Nephron (organoid): Measurements from ENCODE around the gene GABARAPL1.
"Not testable (repeated sequence)": the region's sequence is repeated elsewhere in the genome, so short reads cannot be mapped to it uniquely, and the experiment has no call there.

ENCODE experiments used
- H3K27ac Mint-ChIP-seq, 3 experiments: 2 replicates each; pipeline ENCODE4 v1.8.0; 2020; ENCODE audit warnings: mixed read lengths in 3 of 3, mild to moderate bottlenecking in 2 of 3, moderate library complexity in 1 of 3
- H3K27me3 Mint-ChIP-seq: 2 replicates; pipeline ENCODE4 v1.8.0; 2021; ENCODE audit warnings: low read depth, mild to moderate bottlenecking, moderate library complexity, mixed read lengths
- H3K36me3 Mint-ChIP-seq: 2 replicates; pipeline ENCODE4 v1.8.0; 2020; ENCODE audit warnings: low read depth, mixed read lengths
- H3K4me1 Mint-ChIP-seq: 2 replicates; pipeline ENCODE4 v1.8.0; 2020; ENCODE audit warnings: mixed read lengths
- H3K4me3 Mint-ChIP-seq, 3 experiments: 2 replicates each; pipeline ENCODE4 v1.8.0; 2020; ENCODE audit warnings: mild to moderate bottlenecking in 3 of 3, mixed read lengths in 3 of 3, moderate library complexity in 2 of 3
- H3K9me3 Mint-ChIP-seq: 2 replicates; pipeline ENCODE4 v1.8.0; 2020; ENCODE audit warnings: mixed read lengths
- CTCF ChIP-seq, 3 experiments: fragments of 200-600 bp; sonication (generic); IDR thresholded peaks; one replicate each; pipeline ENCODE4 v1.5.0; 2021; ENCODE audit warnings: antibody characterized with exemption in 3 of 3; ENCODE audit not compliant: unreplicated experiment in 3 of 3

The GABARAPL1 gene

DNA sequence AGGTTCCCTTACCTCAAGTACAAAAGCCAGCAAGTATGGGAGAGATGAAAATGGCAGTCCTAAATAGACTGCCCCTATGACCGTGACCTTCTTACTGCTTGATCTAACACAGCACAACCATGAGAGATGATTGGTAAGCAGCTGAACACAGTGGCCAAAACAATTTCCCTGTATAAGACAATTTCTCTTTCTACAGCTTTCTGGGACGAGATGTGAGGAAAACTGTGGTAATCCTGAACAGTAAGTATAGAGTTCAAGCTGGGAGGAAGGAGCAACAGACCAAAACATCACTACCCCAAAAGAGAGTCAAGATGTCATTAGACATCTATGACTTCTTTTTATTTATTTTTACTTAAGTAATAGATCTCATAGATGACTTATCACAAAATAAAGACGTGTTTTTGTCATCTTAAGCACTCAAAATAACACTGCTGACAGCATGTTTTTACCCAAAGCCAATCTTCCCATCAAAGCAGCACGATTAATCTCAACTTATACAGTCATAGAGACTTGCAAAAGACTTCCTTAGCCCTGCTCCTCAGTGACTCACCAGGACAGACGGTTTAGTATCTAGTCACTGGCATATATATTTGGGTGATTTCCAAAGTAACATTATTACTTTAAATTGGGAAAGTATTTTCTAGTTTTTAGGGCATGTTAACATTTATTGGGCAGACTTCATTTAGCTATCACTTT, 30.2 kb upstream of the GABARAPL1 start:
- no peaks in the 10 kb centered on the region for H3K9me3 Mint-ChIP-seq
- no peak for TF ChIP-seq CTCF (IDR thresholded peaks at IDR 0.05; ENCODE audit: unreplicated experiment in 3 of 3)
- peaks cover 26% of the 10 kb centered on the region for H3K4me1 Mint-ChIP-seq
- H3K27ac Mint-ChIP-seq = no peak overlapping the region
- H3K36me3 Mint-ChIP-seq = no peaks in the 10 kb centered on the region
- no peak overlapping the region for H3K4me3 Mint-ChIP-seq
- H3K27me3 Mint-ChIP-seq = peaks cover 13% of the 10 kb centered on the region

DNA sequence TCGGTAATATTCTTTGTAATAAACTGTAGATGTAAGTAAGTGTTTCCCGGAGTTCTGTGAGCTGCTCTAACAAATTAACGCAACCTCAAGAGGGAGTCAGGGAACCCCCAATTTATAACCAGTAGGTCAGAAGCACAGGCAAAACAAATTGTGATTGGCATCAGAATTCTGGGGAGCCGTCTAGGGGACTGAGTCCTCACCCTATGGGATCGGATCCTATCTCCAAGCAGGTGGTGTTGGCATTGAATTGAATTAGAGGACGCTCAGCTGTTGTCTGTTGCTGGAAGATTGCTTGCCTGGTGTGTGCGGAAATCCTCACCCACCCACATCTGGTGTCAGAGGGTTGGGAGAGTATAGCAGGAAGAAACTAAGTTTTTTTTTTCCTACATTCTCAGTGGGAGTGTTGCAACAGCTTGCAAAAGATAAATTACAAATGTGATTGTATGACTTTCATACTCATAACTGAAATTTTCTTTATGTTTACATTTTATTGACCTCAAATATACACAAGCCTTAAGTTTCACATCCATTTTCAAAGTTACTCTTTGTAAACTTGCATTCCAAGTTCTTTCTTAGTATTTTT, 28.3 kb upstream of the GABARAPL1 start:
- TF ChIP-seq CTCF (IDR thresholded peaks at IDR 0.05; ENCODE audit: unreplicated experiment in 3 of 3) = no peak
- Mint-ChIP-seq H3K36me3 (no peaks in the 10 kb centered on the region), H3K9me3 (no peaks in the 10 kb centered on the region), H3K4me3 (peak overlapping the region in 1 of 3 experiments; percentile 13), H3K27me3 (peaks cover 14% of the 10 kb centered on the region), H3K4me1 (peaks cover 20% of the 10 kb centered on the region), H3K27ac (no peak overlapping the region)

- Mint-ChIP-seq H3K4me1 (peaks cover 19% of the 10 kb centered on the region), H3K27me3 (peaks cover 10% of the 10 kb centered on the region), H3K4me3 (no peak overlapping the region)
Measured at GRCh38 chr12:10186299-10186698, 26.4 kb upstream of the GABARAPL1 start.

DNA sequence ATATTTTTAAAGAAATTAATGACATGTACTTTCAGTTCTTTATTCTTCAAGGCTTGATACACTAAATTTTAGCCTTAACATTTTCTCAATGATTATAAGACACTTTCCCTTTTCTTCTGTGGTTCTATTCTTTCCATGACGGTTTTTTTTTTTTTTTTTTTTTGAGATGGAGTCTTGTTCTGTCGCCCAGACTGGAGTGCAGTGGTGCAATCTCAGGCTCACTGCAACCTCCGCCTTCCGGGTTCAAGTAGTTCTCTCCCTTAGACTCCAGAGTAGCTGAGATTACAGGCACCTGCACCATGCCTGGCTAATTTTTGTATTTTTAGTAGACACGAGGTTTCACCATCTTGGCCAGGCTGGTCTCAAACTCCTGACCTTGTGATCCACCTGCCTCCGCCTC, 25.7 kb upstream of the GABARAPL1 start:
- H3K4me1 Mint-ChIP-seq = peaks cover 19% of the 10 kb centered on the region
- H3K27me3 Mint-ChIP-seq = peaks cover 10% of the 10 kb centered on the region

More at GRCh38 chr12:10186299-10186698, 26.4 kb upstream of the GABARAPL1 start:
- H3K27ac Mint-ChIP-seq = no peak overlapping the region
- no peaks in the 10 kb centered on the region for H3K9me3 Mint-ChIP-seq
- no peak for TF ChIP-seq CTCF (IDR thresholded peaks at IDR 0.05; ENCODE audit: unreplicated experiment in 3 of 3)
- no peaks in the 10 kb centered on the region for H3K36me3 Mint-ChIP-seq

DNA sequence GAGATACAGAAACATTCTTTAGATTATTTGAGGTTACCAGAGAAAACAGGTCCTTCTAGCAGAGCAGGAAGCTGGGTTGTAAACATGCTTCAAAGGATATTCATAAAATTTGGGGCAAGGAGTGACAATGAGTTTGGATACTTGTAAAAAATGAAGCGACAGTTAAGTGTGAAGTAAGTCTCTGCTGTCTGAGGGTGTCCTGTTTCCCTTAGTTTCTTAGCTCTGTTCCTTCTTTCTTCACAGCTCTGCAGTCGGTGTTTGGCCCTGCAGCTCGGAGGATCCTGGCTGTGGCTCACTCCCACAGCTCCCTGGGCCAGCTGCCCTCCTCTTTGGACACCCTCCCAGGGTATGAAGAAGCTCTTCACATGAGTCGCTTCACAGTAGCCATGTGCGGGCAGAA, 23.0 kb upstream of the GABARAPL1 start:
- Mint-ChIP-seq H3K9me3 (no peaks in the 10 kb centered on the region), H3K27me3 (peaks cover 10% of the 10 kb centered on the region), H3K36me3 (no peaks in the 10 kb centered on the region), H3K4me1 (peaks cover 8% of the 10 kb centered on the region), H3K27ac (no peak overlapping the region), H3K4me3 (no peak overlapping the region)
- TF ChIP-seq CTCF (IDR thresholded peaks at IDR 0.05; ENCODE audit: unreplicated experiment in 3 of 3) = no peak

More for the DNA sequence above, 25.7 kb upstream of the GABARAPL1 start:
- not testable (repeated sequence) for H3K4me3 Mint-ChIP-seq, H3K36me3 Mint-ChIP-seq, H3K27ac Mint-ChIP-seq, H3K9me3 Mint-ChIP-seq

GRCh38 chr12:10190558-10191388, 21.9 kb upstream of the GABARAPL1 start:
- H3K27ac Mint-ChIP-seq = no peak overlapping the region
- peak; percentile 67 to 71 (median 70) for TF ChIP-seq CTCF (IDR thresholded peaks at IDR 0.05; ENCODE audit: unreplicated experiment in 3 of 3)
- H3K4me1 Mint-ChIP-seq = peaks cover 5% of the 10 kb centered on the region
- no peaks in the 10 kb centered on the region for H3K9me3 Mint-ChIP-seq
- peaks cover 10% of the 10 kb centered on the region for H3K27me3 Mint-ChIP-seq
- H3K4me3 Mint-ChIP-seq = no peak overlapping the region
- no peaks in the 10 kb centered on the region for H3K36me3 Mint-ChIP-seq
